BJ (cell line): ENCODE data around the gene SOWAHD. TPM values are rescaled to one million over a fixed set of nuclear protein-coding genes. Genes with fewer than 3 reads are reported as not detected.

Experiments
- CTCF ChIA-PET: fragments of 350-600 bp; formaldehyde crosslinking; extraction: SDS; loops from one replicate; lab custom pipeline; 2021; ENCODE audit warnings: antibody characterized with exemption, inconsistent platforms; lab: Yijun Ruan, JAX
- POLR2A ChIA-PET: fragments of 300-600 bp; sonication (Branson Sonifier 250); formaldehyde crosslinking; extraction: SDS; loops from one replicate; lab custom pipeline; 2021; ENCODE audit warnings: antibody characterized with exemption; lab: Charles Lee
- DNase-seq: peaks from one replicate; pipeline ENCODE4 v3.0.0-alpha.2; 2011; ENCODE audit warnings: low read depth
- H3K27me3 ChIP-seq: 2 replicates; pipeline ENCODE4 v1.6.0; 2011; ENCODE audit warnings: low read length; ENCODE audit not compliant: control insufficient read depth, insufficient read depth
- H3K36me3 ChIP-seq: 2 replicates; pipeline ENCODE4 v1.5.1; 2011; ENCODE audit warnings: low read length; ENCODE audit not compliant: control insufficient read depth, insufficient read depth
- H3K4me3 ChIP-seq: 2 replicates; pipeline ENCODE4 v1.5.1; 2011; ENCODE audit warnings: low read depth, mild to moderate bottlenecking, control low read depth, low read length
- CTCF ChIP-seq: IDR thresholded peaks from 2 replicates; pipeline ENCODE4 v1.5.1; 2011; ENCODE audit warnings: low read depth, mild to moderate bottlenecking, control low read depth, inconsistent platforms, low read length, moderate library complexity; ENCODE audit not compliant: insufficient read depth
- polyA plus RNA-seq: library from polyadenylated mRNA; depleted of rRNA; stranded (reverse); fragments of >200 nt; gene quantifications from 2 replicates; pipeline ENCODE4 v1.2.3, GENCODE V29; 2011

Gene SOWAHD
- polyA plus RNA-seq, 1 experiment, result 0.60 TPM

GRCh38 chrX:119753639-119754257, 4.6 kb upstream of the SOWAHD start:
- Histone ChIP-seq H3K36me3 (no peaks in the 10 kb centered on the region), H3K4me3 (no peak overlapping the region), H3K27me3 (no peaks in the 10 kb centered on the region)
- POLR2A ChIA-PET, result no interaction called here
- DNase-seq, result no peak
- peak; percentile 34 for TF ChIP-seq CTCF
- CTCF ChIA-PET, result interaction anchor here (0.6 to 1.7 kb wide), 10 partner anchors 15 to 271 kb away, joined by 3 to 7 read pairs (median 4); no protein-coding TSS in a partner anchor

- H3K4me3 ChIP-seq, result no peak overlapping the region
- no peak for TF ChIP-seq CTCF
- no peak for DNase-seq
- H3K36me3 ChIP-seq, result no peaks in the 10 kb centered on the region
- ChIA-PET CTCF (interaction anchor here (1.0 to 1.1 kb wide), 2 partner anchors 12 to 240 kb away, joined by 3 to 5 read pairs; no protein-coding TSS in a partner anchor), POLR2A (no interaction called here)
- no peaks in the 10 kb centered on the region for H3K27me3 ChIP-seq
Observed at GRCh38 chrX:119755981-119756533, 2.3 kb upstream of the SOWAHD start.

- Histone ChIP-seq H3K27me3 (no peaks in the 10 kb centered on the region), H3K4me3 (no peak overlapping the region), H3K36me3 (no peaks in the 10 kb centered on the region)
- POLR2A ChIA-PET, result no interaction called here
- no peak for TF ChIP-seq CTCF
- CTCF ChIA-PET, result interaction anchor here (1.0 to 1.8 kb wide), 5 partner anchors 13 to 245 kb away, joined by 3 to 5 read pairs (median 4); no protein-coding TSS in a partner anchor
- DNase-seq, result no peak
Observed at GRCh38 chrX:119756926-119757635, 1.3 kb upstream of the SOWAHD start.

- Histone ChIP-seq H3K36me3 (no peaks in the 10 kb centered on the region), H3K4me3 (peak overlapping the region; percentile 47), H3K27me3 (no peaks in the 10 kb centered on the region)
- ChIA-PET POLR2A (no interaction called here), CTCF (interaction anchor here (1.1 to 1.9 kb wide), 6 partner anchors 9 to 245 kb away, joined by 3 to 7 read pairs (median 5); no protein-coding TSS in a partner anchor)
- no peak for TF ChIP-seq CTCF
- DNase-seq, result no peak
Observed at GRCh38 chrX:119757646-119757978, 776 bp upstream of the SOWAHD start.

- Histone ChIP-seq H3K4me3 (peak overlapping the region; percentile 47), H3K36me3 (no peaks in the 10 kb centered on the region), H3K27me3 (no peaks in the 10 kb centered on the region)
- no peak for TF ChIP-seq CTCF
- no peak for DNase-seq
- ChIA-PET POLR2A (interaction anchor here (0.7 to 0.9 kb wide), 2 partner anchors 9 to 157 kb away, joined by 3 to 5 read pairs; no protein-coding TSS in a partner anchor), CTCF (interaction anchor here (0.9 to 1.9 kb wide), 6 partner anchors 10 to 242 kb away, joined by 3 to 7 read pairs (median 5); partner anchors contain the start of gene SEPTIN6)
Observed at GRCh38 chrX:119758731-119759247, 401 bp downstream of the SOWAHD start.
